ENCODE results near the gene NFYC. TPM values are rescaled to one million over a fixed set of nuclear protein-coding genes. Genes with fewer than 3 reads are reported as not detected.
A peak's percentile ranks its signal among the peaks of the same experiment; 100 is the strongest.

NFYC gene
- total RNA-seq, 1 donor from 2014 or later: 67.2 TPM

DNA sequence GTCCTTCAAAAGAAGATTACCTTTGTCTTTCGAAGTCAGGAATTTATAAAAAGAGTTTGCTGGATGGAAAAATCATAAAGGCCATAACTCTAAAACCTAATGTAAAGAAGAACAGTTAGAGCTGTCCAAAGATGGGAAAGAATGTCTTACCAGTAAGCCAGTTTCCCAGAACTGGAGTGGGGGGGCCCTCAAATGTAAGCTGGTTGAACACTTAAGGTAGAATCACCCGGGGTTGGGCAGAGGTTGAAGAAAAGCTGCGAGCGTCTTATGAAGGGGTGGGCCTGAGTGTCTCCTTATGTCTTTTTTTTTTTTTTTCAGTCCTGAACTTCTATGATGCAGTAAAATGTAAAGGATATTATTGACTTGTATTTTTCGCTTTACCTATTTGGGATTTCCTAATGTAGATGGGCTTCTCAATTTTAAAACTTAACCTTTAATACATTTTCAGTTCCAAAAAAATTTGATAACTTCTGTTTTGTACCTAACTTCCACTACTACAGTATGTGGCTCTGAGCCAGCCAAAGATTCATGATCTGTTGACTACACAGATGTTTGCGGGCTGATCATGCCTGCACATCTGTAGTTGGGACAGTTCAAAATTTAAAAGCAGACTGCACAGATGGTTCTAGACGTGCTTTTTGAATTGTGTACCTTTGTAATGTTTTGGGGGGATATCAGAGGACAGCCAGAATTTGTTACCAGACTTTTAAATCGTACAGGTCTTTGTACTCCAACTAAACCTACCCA is 43.6 kb downstream of the NFYC start:
- Mint-ChIP-seq H3K4me3 (no peak overlapping the region), H3K4me1 (peaks cover 16% of the 10 kb centered on the region), H3K9me3 (no peaks in the 10 kb centered on the region), H3K27ac (ENCODE audit: unreplicated experiment) (no peak overlapping the region), H3K27me3 (ENCODE audit: low read depth) (no peaks in the 10 kb centered on the region), H3K36me3 (ENCODE audit: low read depth) (peaks cover 6% of the 10 kb centered on the region)
- no peak for DNase-seq (ENCODE audit: low read depth, low spot score)
- TF ChIP-seq, protein P1, sequence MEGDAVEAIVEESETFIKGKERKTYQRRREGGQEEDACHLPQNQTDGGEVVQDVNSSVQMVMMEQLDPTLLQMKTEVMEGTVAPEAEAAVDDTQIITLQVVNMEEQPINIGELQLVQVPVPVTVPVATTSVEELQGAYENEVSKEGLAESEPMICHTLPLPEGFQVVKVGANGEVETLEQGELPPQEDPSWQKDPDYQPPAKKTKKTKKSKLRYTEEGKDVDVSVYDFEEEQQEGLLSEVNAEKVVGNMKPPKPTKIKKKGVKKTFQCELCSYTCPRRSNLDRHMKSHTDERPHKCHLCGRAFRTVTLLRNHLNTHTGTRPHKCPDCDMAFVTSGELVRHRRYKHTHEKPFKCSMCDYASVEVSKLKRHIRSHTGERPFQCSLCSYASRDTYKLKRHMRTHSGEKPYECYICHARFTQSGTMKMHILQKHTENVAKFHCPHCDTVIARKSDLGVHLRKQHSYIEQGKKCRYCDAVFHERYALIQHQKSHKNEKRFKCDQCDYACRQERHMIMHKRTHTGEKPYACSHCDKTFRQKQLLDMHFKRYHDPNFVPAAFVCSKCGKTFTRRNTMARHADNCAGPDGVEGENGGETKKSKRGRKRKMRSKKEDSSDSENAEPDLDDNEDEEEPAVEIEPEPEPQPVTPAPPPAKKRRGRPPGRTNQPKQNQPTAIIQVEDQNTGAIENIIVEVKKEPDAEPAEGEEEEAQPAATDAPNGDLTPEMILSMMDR (conservative IDR thresholded peaks at IDR 0.05): no peak

DNA sequence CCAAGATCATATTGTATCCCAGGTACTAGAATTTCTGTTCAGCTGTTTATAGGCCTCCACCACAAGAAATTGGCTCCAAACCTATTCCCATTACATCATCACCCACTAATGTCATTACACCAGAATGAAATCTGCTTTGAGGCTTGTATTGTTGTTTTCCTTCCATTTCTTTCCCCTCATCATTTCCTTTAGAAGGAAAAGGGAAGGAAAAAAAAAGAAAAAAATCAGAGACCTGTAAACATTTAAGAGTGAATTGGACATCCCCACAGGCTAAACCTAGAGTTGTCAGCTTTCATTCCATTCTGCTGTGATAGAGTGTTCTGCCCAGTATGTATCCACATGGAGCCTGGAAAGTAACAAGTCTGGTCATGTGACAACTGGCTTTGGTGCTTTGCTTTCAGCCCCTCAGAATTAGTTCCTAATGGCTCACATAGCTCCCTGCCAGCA is 44.6 kb downstream of the NFYC start:
- H3K27me3 Mint-ChIP-seq (ENCODE audit: low read depth): no peaks in the 10 kb centered on the region
- H3K9me3 Mint-ChIP-seq: no peaks in the 10 kb centered on the region
- no peak overlapping the region for H3K27ac Mint-ChIP-seq (ENCODE audit: unreplicated experiment)
- no peak for DNase-seq (ENCODE audit: low read depth, low spot score)
- peaks cover 6% of the 10 kb centered on the region for H3K36me3 Mint-ChIP-seq (ENCODE audit: low read depth)
- TF ChIP-seq, protein P1 (conservative IDR thresholded peaks at IDR 0.05): no peak
- H3K4me1 Mint-ChIP-seq: peaks cover 17% of the 10 kb centered on the region
- H3K4me3 Mint-ChIP-seq: no peak overlapping the region

DNA sequence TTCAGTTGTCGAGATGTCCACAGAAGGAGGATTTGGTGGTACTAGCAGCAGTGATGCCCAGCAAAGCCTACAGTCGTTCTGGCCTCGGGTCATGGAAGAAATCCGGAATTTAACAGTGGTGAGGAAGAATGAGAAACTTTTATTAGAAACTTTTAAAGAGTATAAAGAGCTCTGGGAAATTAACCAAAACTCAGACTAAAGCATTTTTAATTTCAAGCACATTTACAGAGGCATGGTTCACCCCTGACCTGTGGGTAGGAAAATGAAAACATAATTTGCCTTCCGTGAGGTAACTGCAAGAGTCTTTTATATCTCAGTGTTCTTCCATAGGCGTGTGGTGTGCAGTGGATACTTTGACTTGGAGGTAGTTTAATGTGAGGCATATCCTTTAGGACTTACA is 47.3 kb downstream of the NFYC start:
- TF ChIP-seq, protein P1 (conservative IDR thresholded peaks at IDR 0.05): no peak
- DNase-seq (ENCODE audit: low read depth, low spot score): no peak
- peaks cover 16% of the 10 kb centered on the region for H3K36me3 Mint-ChIP-seq (ENCODE audit: low read depth)
- H3K27ac Mint-ChIP-seq (ENCODE audit: unreplicated experiment): no peak overlapping the region
- H3K4me3 Mint-ChIP-seq: no peak overlapping the region
- peaks cover 17% of the 10 kb centered on the region for H3K4me1 Mint-ChIP-seq
- no peaks in the 10 kb centered on the region for H3K9me3 Mint-ChIP-seq
- H3K27me3 Mint-ChIP-seq (ENCODE audit: low read depth): no peaks in the 10 kb centered on the region

DNA sequence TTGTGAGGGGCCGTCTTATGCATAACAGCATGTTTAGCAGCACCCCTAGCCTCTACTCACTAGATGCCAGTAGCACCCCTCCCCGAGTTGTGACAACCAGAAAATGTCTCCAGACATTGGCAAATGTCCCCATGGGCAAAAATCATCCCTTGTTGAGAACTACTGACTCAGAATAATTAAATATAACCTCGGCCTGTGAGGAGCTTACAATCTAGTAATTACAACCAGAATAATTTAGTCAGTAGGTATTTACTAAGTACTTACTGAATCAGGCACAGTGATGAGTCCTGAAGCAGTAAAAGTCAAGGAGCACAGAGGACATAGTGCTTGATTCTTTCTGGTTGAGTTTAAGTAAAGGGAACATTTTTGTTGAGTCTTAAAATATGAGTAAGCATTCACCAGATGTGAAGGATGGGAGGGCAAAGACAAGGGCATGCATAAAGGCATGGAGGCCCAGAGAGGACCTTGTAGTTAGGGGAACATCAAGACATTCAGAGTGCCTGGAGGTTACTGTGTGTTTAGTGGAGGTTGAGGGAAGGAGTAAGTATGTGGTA is 48.0 kb downstream of the NFYC start:
- Mint-ChIP-seq H3K36me3 (ENCODE audit: low read depth) (peaks cover 16% of the 10 kb centered on the region), H3K27ac (ENCODE audit: unreplicated experiment) (peak overlapping the region; percentile 4)
- no peak for DNase-seq (ENCODE audit: low read depth, low spot score)

DNA sequence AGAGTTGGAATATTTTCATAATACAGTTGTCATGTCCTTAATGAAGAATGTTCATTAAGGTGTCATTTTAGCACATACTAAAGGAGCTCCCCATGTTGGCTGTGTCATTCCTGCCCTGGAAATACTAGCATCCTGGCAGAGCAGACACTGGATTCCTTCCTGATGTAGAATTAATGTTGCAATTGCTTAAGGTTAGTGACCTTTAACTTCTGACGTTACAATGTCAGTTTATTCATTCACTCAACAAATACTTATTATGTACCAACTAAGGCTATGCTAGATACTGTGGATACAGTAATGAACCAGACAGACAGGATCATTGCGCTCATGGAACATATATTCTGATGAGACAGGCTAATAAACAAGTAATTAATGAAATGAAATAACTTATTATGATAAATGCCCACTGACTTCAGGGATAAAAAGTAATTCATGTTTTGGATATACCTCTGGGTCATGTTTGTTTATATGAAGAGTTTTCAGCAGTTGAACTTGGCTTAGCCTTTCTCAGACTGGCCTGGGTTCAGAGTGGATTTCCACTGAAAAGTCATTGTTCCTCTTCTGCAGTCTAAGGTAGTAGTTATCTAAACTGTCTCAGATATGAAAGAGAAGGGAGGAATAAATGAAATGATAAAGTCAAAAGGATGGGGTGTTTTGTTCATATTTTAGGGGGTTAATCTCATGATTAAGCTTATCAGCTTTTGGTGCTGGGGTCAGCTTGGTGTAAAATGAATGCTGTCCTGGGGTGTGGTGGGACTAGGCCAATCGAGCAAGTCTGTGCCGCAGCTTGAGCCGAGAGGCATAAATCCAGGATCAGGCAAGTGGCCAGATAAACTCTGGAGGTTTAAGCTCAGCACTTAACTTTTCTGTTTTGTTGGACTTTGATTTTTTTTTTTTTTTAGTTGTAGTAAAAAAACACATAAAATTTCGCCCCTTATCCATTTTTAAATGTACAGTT is 48.8 kb downstream of the NFYC start:
- Mint-ChIP-seq H3K27ac (ENCODE audit: unreplicated experiment) (no peak overlapping the region), H3K36me3 (ENCODE audit: low read depth) (peaks cover 16% of the 10 kb centered on the region), H3K4me3 (no peak overlapping the region), H3K4me1 (peaks cover 26% of the 10 kb centered on the region), H3K27me3 (ENCODE audit: low read depth) (no peaks in the 10 kb centered on the region), H3K9me3 (no peaks in the 10 kb centered on the region)
- TF ChIP-seq, protein P1 (conservative IDR thresholded peaks at IDR 0.05): no peak
- DNase-seq (ENCODE audit: low read depth, low spot score): no peak

More for the DNA sequence above, 48.0 kb downstream of the NFYC start:
- Mint-ChIP-seq H3K4me3 (no peak overlapping the region), H3K27me3 (ENCODE audit: low read depth) (no peaks in the 10 kb centered on the region), H3K4me1 (peaks cover 20% of the 10 kb centered on the region), H3K9me3 (no peaks in the 10 kb centered on the region)
- TF ChIP-seq, protein P1 (conservative IDR thresholded peaks at IDR 0.05): no peak

All from neural crest cell (in vitro differentiated cells).